Naive thymus-derived CD8-positive, alpha-beta T cell (primary cell): ENCODE results near the gene KRTAP1-4. TPM values are rescaled to one million over a fixed set of nuclear protein-coding genes. Genes with fewer than 3 reads are reported as not detected.
A peak's percentile ranks its signal among the peaks of the same experiment; 100 is the strongest.
"Not testable (repeated sequence)": the region's sequence is repeated elsewhere in the genome, so short reads cannot be mapped to it uniquely, and the experiment has no call there.

Source experiments
- ATAC-seq, 2 donors: fragments of 150-1000 bp; cut with Tn5 transposase in 1 of 2; sonication (Bioruptor Pico), chemical (Tn5 transposase) in 1 of 2; 1 replicate in 1 of 2; 2 replicates in 1 of 2; pipeline ENCODE4 v1.10.0; 2021; ENCODE audit warnings: mild to moderate bottlenecking in 2 of 2, moderate library complexity in 2 of 2
- POLR2A ChIA-PET: fragments of 350-600 bp; sonication (Branson Sonifier 250); formaldehyde crosslinking; loops from one replicate; lab custom pipeline; 2021; ENCODE audit warnings: antibody characterized with exemption; lab: Charles Lee
- DNase-seq, 10 donors: peaks; one replicate each; pipeline versions ENCODE4 v3.0.0 to v3.0.0-alpha.2; 2020 to 2022
- H3K27ac Mint-ChIP-seq, 10 donors: one replicate each; pipeline ENCODE4 v1.8.0; 2020 to 2022; ENCODE audit warnings: mild to moderate bottlenecking in 10 of 10, mixed read lengths in 10 of 10, moderate library complexity in 4 of 10, inconsistent platforms in 1 of 10
- H3K27me3 Mint-ChIP-seq, 5 donors: one replicate each; pipeline ENCODE4 v1.8.0; 2021 to 2022; ENCODE audit warnings: mixed read lengths in 5 of 5
- H3K36me3 Mint-ChIP-seq, 3 donors: one replicate each; pipeline ENCODE4 v1.8.0; 2020 to 2022; ENCODE audit warnings: mixed read lengths in 3 of 3, mild to moderate bottlenecking in 2 of 3, inconsistent platforms in 1 of 3
- H3K4me1 Mint-ChIP-seq, 4 donors: one replicate each; pipeline ENCODE4 v1.8.0; 2021 to 2022; ENCODE audit warnings: mixed read lengths in 4 of 4
- H3K4me3 Mint-ChIP-seq, 10 donors: one replicate each; pipeline ENCODE4 v1.8.0; 2020 to 2022; ENCODE audit warnings: mild to moderate bottlenecking in 10 of 10, mixed read lengths in 10 of 10, moderate library complexity in 6 of 10, inconsistent platforms in 1 of 10
- H3K9me3 Mint-ChIP-seq, 9 donors: one replicate each; pipeline ENCODE4 v1.8.0; 2020 to 2022; ENCODE audit warnings: mixed read lengths in 9 of 9, mild to moderate bottlenecking in 3 of 9, inconsistent platforms in 1 of 9, moderate library complexity in 1 of 9
- polyA plus RNA-seq, 3 donors: library from polyadenylated mRNA; unstranded; fragments of 300-500 nt; fragmentation: Illumina TruSeq; gene quantifications; one replicate each; pipeline ENCODE4 v1.2.3, GENCODE V29; 2021
- total RNA-seq, 8 experiments: library from RNA in 2 of 8; stranded (reverse) in 2 of 8; gene quantifications; one replicate each; pipeline ENCODE4 v1.2.3 and lab custom pipeline; 2021 to 2026

Gene KRTAP1-4
- total RNA-seq (not detected), polyA plus RNA-seq (not detected), total RNA-seq (lab: John Stamatoyannopoulos, UW) (0 reads per million in 6 experiments)

GRCh38 chr17:41029633-41030245 is at the start of gene KRTAP1-4:
Gene KRTAP1-4 (minus strand): TSS chr17:41030195. CDS start chr17:41030078, 117 bp downstream.
- no peak for ATAC-seq
- no peaks in the 10 kb centered on the region for H3K36me3 Mint-ChIP-seq
- H3K27ac Mint-ChIP-seq, result no peak within 1 kb of the TSS

GRCh38 chr17:41076788-41077187 is 46.8 kb upstream of the KRTAP1-4 start:
- POLR2A ChIA-PET, result no interaction called here
- H3K4me3 Mint-ChIP-seq, result no peak overlapping the region
- no peaks in the 10 kb centered on the region for H3K9me3 Mint-ChIP-seq

More at GRCh38 chr17:41029633-41030245, at the start of gene KRTAP1-4:
- Mint-ChIP-seq H3K4me1 (peaks cover 0 to 8% (median 4%) of the 10 kb centered on the region in 4 donors), H3K4me3 (no peak within 1 kb of the TSS), H3K27me3 (peaks cover 0 to 23% (median 13%) of the 10 kb centered on the region in 5 donors), H3K9me3 (no peaks in the 10 kb centered on the region)
- DNase-seq, result no peak
- POLR2A ChIA-PET, result no interaction called here

GRCh38 chr17:41073676-41074075 is 43.7 kb upstream of the KRTAP1-4 start:
- no peaks in the 10 kb centered on the region for H3K9me3 Mint-ChIP-seq
- no peak overlapping the region for H3K4me3 Mint-ChIP-seq
- no peak for DNase-seq
- ATAC-seq, result no peak
- POLR2A ChIA-PET, result no interaction called here
- H3K27ac Mint-ChIP-seq, result no peak overlapping the region
- H3K36me3 Mint-ChIP-seq, result no peaks in the 10 kb centered on the region
- peaks cover 0 to 6% (median 2%) of the 10 kb centered on the region in 4 donors for H3K4me1 Mint-ChIP-seq
- H3K27me3 Mint-ChIP-seq, result peaks cover 4 to 22% (median 12%) of the 10 kb centered on the region in 5 donors

More at GRCh38 chr17:41076788-41077187, 46.8 kb upstream of the KRTAP1-4 start:
- DNase-seq (no peak), ATAC-seq (no peak)
- Mint-ChIP-seq H3K27me3 (peaks cover 4 to 22% (median 15%) of the 10 kb centered on the region in 5 donors), H3K36me3 (no peaks in the 10 kb centered on the region), H3K4me1 (peaks cover 0 to 2% (median 0%) of the 10 kb centered on the region in 4 donors), H3K27ac (no peak overlapping the region)

GRCh38 chr17:41071606-41072360 is 41.8 kb upstream of the KRTAP1-4 start:
- Mint-ChIP-seq H3K27ac (no peak overlapping the region), H3K4me3 (no peak overlapping the region)
- POLR2A ChIA-PET, result no interaction called here

GRCh38 chr17:41069031-41069430 is 39.0 kb upstream of the KRTAP1-4 start:
- Mint-ChIP-seq H3K27ac (no peak overlapping the region), H3K4me1 (peaks cover 0 to 6% (median 1%) of the 10 kb centered on the region in 4 donors), H3K4me3 (no peak overlapping the region), H3K36me3 (no peaks in the 10 kb centered on the region), H3K27me3 (peaks cover 0 to 2% (median 0%) of the 10 kb centered on the region in 5 donors), H3K9me3 (no peaks in the 10 kb centered on the region)
- no peak for DNase-seq
- no peak for ATAC-seq
- POLR2A ChIA-PET, result no interaction called here

More at GRCh38 chr17:41071606-41072360, 41.8 kb upstream of the KRTAP1-4 start:
- Mint-ChIP-seq H3K36me3 (no peaks in the 10 kb centered on the region), H3K9me3 (no peaks in the 10 kb centered on the region), H3K4me1 (peaks cover 0 to 6% (median 2%) of the 10 kb centered on the region in 4 donors), H3K27me3 (peaks cover 4 to 19% (median 11%) of the 10 kb centered on the region in 5 donors)
- DNase-seq (no peak), ATAC-seq (no peak)

GRCh38 chr17:41067281-41067680 is 37.3 kb upstream of the KRTAP1-4 start:
- DNase-seq (no peak), ATAC-seq (no peak)
- POLR2A ChIA-PET, result no interaction called here
- Mint-ChIP-seq H3K27ac (no peak overlapping the region), H3K27me3 (peaks cover 0 to 7% (median 2%) of the 10 kb centered on the region in 5 donors), H3K36me3 (no peaks in the 10 kb centered on the region), H3K4me1 (peaks cover 0 to 6% (median 1%) of the 10 kb centered on the region in 4 donors), H3K9me3 (no peaks in the 10 kb centered on the region), H3K4me3 (no peak overlapping the region)

- no peak within 1 kb of the TSS for H3K4me3 Mint-ChIP-seq
- POLR2A ChIA-PET, result no interaction called here
- ATAC-seq (no peak), DNase-seq (no peak)
- peaks cover 0 to 6% (median 1%) of the 10 kb centered on the region in 4 donors for H3K4me1 Mint-ChIP-seq
- peaks cover under 1 to 13% (median 5%) of the 10 kb centered on the region in 5 donors for H3K27me3 Mint-ChIP-seq
- no peak within 1 kb of the TSS for H3K27ac Mint-ChIP-seq
- H3K36me3 Mint-ChIP-seq, result no peaks in the 10 kb centered on the region
- no peaks in the 10 kb centered on the region for H3K9me3 Mint-ChIP-seq
Observed at GRCh38 chr17:41065829-41066624, 36.0 kb upstream of the KRTAP1-4 start, which contains the start of gene KRTAP2-4. Gene KRTAP2-4 (minus strand): TSS chr17:41065879. CDS start chr17:41065845, 34 bp downstream.

- DNase-seq, H3K9me3 Mint-ChIP-seq, H3K4me3 Mint-ChIP-seq, H3K4me1 Mint-ChIP-seq, H3K36me3 Mint-ChIP-seq, ATAC-seq, POLR2A ChIA-PET, H3K27ac Mint-ChIP-seq: not testable (repeated sequence)
- peaks cover 8 to 20% (median 11%) of the 10 kb centered on the region in 5 donors for H3K27me3 Mint-ChIP-seq
Observed at GRCh38 chr17:41065016-41065689, 35.2 kb upstream of the KRTAP1-4 start.

GRCh38 chr17:41064301-41064700 is 34.3 kb upstream of the KRTAP1-4 start:
- H3K27me3 Mint-ChIP-seq, result peaks cover 11 to 24% (median 18%) of the 10 kb centered on the region in 5 donors
- DNase-seq (no peak), ATAC-seq (no peak)
- H3K27ac Mint-ChIP-seq, result no peak overlapping the region
- no peaks in the 10 kb centered on the region for H3K9me3 Mint-ChIP-seq
- no peak overlapping the region for H3K4me3 Mint-ChIP-seq
- POLR2A ChIA-PET, result no interaction called here
- peaks cover 0 to 5% (median 1%) of the 10 kb centered on the region in 4 donors for H3K4me1 Mint-ChIP-seq
- no peaks in the 10 kb centered on the region for H3K36me3 Mint-ChIP-seq

- Mint-ChIP-seq H3K9me3 (no peaks in the 10 kb centered on the region), H3K27ac (no peak overlapping the region), H3K27me3 (peaks cover 14 to 32% (median 21%) of the 10 kb centered on the region in 5 donors), H3K4me3 (no peak overlapping the region), H3K36me3 (no peaks in the 10 kb centered on the region), H3K4me1 (no peaks in the 10 kb centered on the region)
- no peak for ATAC-seq
- no peak for DNase-seq
- POLR2A ChIA-PET, result no interaction called here
Observed at GRCh38 chr17:41063449-41063848, 33.5 kb upstream of the KRTAP1-4 start.

- H3K27me3 Mint-ChIP-seq, result peaks cover 14 to 41% (median 22%) of the 10 kb centered on the region in 5 donors
- no peak for DNase-seq
- H3K36me3 Mint-ChIP-seq, result peaks cover 0 to 7% (median 4%) of the 10 kb centered on the region in 3 donors
- ATAC-seq, result no peak
- H3K4me3 Mint-ChIP-seq, result no peak overlapping the region
- POLR2A ChIA-PET, result no interaction called here
- no peaks in the 10 kb centered on the region for H3K4me1 Mint-ChIP-seq
- H3K9me3 Mint-ChIP-seq, result peaks cover 0 to 7% (median 0%) of the 10 kb centered on the region in 9 donors
- no peak overlapping the region for H3K27ac Mint-ChIP-seq
Observed at GRCh38 chr17:41061964-41062363, 32.0 kb upstream of the KRTAP1-4 start.

GRCh38 chr17:41060052-41060604 is 30.1 kb upstream of the KRTAP1-4 start, which contains the start of gene KRTAP2-3:
Gene KRTAP2-3 (minus strand): TSS chr17:41060114. CDS start chr17:41060050, 64 bp downstream.
- POLR2A ChIA-PET, result no interaction called here
- H3K27ac Mint-ChIP-seq, result peak within 1 kb of the TSS in 2 of 10 donors; percentile 6
- no peaks in the 10 kb centered on the region for H3K4me1 Mint-ChIP-seq
- H3K27me3 Mint-ChIP-seq, result peaks cover 14 to 56% (median 29%) of the 10 kb centered on the region in 5 donors
- ATAC-seq (no peak), DNase-seq (no peak)
- no peak within 1 kb of the TSS for H3K4me3 Mint-ChIP-seq
- H3K9me3 Mint-ChIP-seq, result peaks cover 0 to 7% (median 0%) of the 10 kb centered on the region in 9 donors
- peaks cover 0 to 7% (median 4%) of the 10 kb centered on the region in 3 donors for H3K36me3 Mint-ChIP-seq
